Small intestine (tissue), 7 donors: ENCODE measurements around the gene TNF. TPM values are rescaled to one million over a fixed set of nuclear protein-coding genes. Genes with fewer than 3 reads are reported as not detected.

Source experiments
- DNase-seq, 2 donors: peaks; one replicate each; pipeline versions ENCODE4 v3.0.0 to v3.0.0-alpha.2; 2013
- FAIRE-seq: peaks from 2 replicates; lab custom pipeline; 2012; peaks lifted over from hg19 to GRCh38; lab: Jason Lieb, UNC
- H3K27ac ChIP-seq, 3 donors: one replicate each; pipeline ENCODE4 v1.5.1; 2013; ENCODE audit warnings: low read length in 2 of 3, mild to moderate bottlenecking in 2 of 3, control low read depth in 1 of 3, inconsistent platforms in 1 of 3, low read depth in 1 of 3, moderate library complexity in 1 of 3
- H3K27me3 ChIP-seq, 3 donors: one replicate each; pipeline ENCODE4 v1.6.1; 2013; ENCODE audit warnings: low read length in 3 of 3, inconsistent platforms in 1 of 3; ENCODE audit not compliant: control insufficient read depth in 3 of 3, insufficient read depth in 3 of 3
- H3K36me3 ChIP-seq, 3 donors: one replicate each; pipeline ENCODE4 v1.6.1; 2013; ENCODE audit warnings: low read length in 3 of 3, inconsistent platforms in 1 of 3, low read depth in 1 of 3, mild to moderate bottlenecking in 1 of 3, moderate library complexity in 1 of 3; ENCODE audit not compliant: control insufficient read depth in 3 of 3, insufficient read depth in 2 of 3
- H3K4me1 ChIP-seq, 3 donors: one replicate each; pipeline ENCODE4 v1.6.1; 2013; ENCODE audit warnings: low read length in 2 of 3, inconsistent platforms in 1 of 3, low read depth in 1 of 3, mild to moderate bottlenecking in 1 of 3, moderate library complexity in 1 of 3; ENCODE audit not compliant: control insufficient read depth in 3 of 3, insufficient read depth in 2 of 3
- H3K4me3 ChIP-seq, 3 donors: one replicate each; pipeline ENCODE4 v1.5.1; 2013; ENCODE audit warnings: low read length in 3 of 3, control low read depth in 1 of 3, inconsistent platforms in 1 of 3, low read depth in 1 of 3, mild to moderate bottlenecking in 1 of 3, moderate library complexity in 1 of 3
- H3K9me3 ChIP-seq, 2 donors: one replicate each; pipeline ENCODE4 v1.6.1; 2013; ENCODE audit warnings: low read depth in 1 of 2, low read length in 1 of 2; ENCODE audit not compliant: control insufficient read depth in 2 of 2, insufficient read depth in 1 of 2
- WGBS, 3 donors: extraction: QIAGEN DNeasy Blood & Tissue Kit; methylation state at CpG; one replicate each; pipeline ENCODE4 v1.1.7; 2013; 5-methylcytosine and 5-hydroxymethylcytosine counted together
- polyA plus RNA-seq, 4 donors: library from polyadenylated mRNA; stranded (reverse) in 3 of 4; unstranded in 1 of 4; fragments of 200-250 nt in 3 of 4; fragments of 120-200 nt in 1 of 4; gene quantifications; one replicate each; pipeline versions ENCODE4 v1.2.1 to v1.2.3, GENCODE V29; 2013
- donor health status: healthy with polysubstance abuse.
- donor health status: control.
- donor health status: control.
- donor health status: Bipolar disorder and iron deficiency.
- donor health status: healthy.

Gene TNF
- polyA plus RNA-seq, 4 donors: 0.18 to 0.59 (median 0.45) TPM; not detected in 1

DNA sequence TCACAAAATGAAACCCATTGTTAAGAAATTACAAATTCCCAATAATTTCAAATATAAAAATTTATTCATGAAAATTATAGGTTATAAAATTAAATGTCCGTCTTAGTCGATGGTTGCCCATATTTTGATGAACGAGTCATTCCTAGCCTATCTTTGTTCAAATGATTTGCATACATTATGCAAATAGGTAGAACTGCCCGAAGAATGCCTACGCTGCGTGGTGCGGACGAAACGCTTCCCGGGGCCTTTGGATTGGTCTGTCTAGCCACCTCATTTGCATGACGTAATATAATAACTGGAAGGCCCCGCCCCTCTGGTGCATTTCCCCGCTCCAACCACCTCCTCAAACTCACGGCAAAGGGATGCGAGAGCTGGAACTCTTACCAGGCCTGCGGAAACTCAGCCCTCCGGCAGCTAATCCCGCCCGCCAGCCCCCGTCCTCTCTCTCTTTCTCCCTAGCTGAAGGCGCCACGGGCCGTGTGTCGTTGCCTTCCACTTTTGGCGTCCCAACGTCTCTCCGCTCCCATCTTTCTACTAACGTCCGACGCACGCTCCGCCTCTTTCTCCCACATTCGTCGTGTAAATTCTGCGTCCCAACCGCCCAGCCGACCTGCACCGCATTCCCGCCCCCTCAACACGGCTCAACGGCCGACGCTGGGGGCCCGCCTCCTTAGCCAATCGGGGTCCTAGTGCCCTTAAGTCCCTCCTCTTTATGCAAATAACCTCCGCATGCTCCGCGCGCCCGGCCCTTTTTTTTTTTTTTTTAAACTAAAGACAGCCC, 44.6 kb downstream of the TNF start:
- Histone ChIP-seq H3K9me3 (no peaks in the 10 kb centered on the region), H3K4me1 (peaks cover 0 to 19% (median 2%) of the 10 kb centered on the region in 3 donors), H3K36me3 (peaks cover 0 to 27% (median 1%) of the 10 kb centered on the region in 3 donors), H3K4me3 (peak overlapping the region; percentile 48 to 92 (median 81)), H3K27ac (peak overlapping the region; percentile 89 to 100 (median 100)), H3K27me3 (no peaks in the 10 kb centered on the region)
- 0 to 1% (median 0%) methylated on average over 43 to 50 of the region's 50 CpGs for WGBS, 3 donors
- peak; percentile 99 for DNase-seq
- peak; percentile 10 for FAIRE-seq

DNA sequence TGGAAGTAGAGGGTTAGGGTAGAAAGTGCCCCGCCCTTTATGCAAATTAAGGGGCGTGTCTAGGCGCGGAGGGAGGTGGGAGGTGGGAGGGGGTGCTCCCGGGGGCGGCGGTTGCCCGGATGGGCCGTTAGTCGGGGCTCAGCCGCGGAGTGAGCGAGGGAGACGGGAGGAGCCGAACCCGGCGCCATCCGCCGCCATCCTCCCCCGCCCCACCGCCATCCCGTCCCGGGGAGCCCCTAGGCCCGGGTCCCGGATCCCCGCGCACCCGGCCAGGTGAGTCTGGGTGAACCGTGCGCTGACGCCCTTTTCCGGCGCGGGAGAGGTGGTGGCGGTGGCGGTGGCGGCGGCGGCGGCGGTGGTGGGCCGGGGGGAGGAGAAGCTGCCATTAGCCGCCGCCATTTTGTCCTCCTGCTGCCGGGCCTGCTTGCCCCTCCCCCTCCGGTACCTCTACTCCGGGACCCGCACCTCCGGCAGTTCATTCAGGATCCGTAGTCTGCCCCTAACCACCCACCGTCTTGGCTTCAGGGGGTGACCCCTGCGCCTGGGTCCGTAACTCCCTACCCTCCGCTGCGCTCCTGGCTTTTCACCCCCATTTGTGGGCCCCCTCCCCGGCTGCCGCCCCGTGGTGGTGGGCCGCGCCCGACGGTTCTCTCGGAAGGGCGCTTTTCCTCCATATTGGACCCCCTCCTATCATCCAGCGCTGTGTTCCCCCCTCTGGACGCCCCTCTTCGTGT, 45.4 kb downstream of the TNF start, which contains the start of gene PRRC2A:
Gene PRRC2A (plus strand): TSS at position 130 of the 734 bp plus-strand sequence. CDS start 2,075 bp downstream, outside the sequence.
- DNase-seq (peak in 1 of 2 donors; percentile 66), FAIRE-seq (no peak)
- peaks cover 0 to 11% (median 0%) of the 10 kb centered on the region in 3 donors for H3K4me1 ChIP-seq
- no peaks in the 10 kb centered on the region for H3K27me3 ChIP-seq
- 1% methylated on average over 35 to 65 of the region's 67 CpGs for WGBS, 3 donors
- H3K4me3 ChIP-seq: peak within 1 kb of the TSS; percentile 68 to 92 (median 81)
- H3K36me3 ChIP-seq: peaks cover 2 to 35% (median 8%) of the 10 kb centered on the region in 3 donors
- peak within 1 kb of the TSS; percentile 89 to 100 (median 100) for H3K27ac ChIP-seq
- no peaks in the 10 kb centered on the region for H3K9me3 ChIP-seq

DNA sequence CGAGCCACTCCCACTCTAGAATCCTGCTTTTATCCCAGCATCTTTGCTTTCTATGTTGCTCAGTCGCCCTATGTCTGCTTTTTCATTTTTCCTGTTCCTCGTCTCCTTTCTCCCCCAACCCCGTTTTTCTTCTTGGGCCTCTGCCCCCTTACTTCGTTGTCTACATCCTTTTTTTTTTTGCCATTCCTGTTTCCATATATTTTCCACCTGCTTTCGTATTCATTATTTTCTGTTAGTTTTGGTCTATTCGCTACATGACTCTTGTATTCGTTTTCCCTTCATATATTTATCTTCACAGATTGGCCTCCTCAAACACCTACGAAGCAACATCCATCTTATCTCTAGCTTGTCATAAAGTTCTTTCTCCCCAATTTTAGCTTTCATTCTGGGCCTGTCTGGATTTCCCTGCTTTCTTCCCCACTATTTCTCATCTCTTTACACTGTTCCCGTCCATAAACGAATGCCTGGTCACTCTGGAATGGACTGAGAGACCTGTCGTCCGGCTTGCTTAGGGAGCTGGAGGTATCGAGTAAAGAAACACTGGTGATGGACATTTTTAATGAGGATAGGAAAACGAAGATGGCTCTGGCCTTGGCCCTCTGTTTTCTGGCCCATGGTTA, 46.1 kb downstream of the TNF start:
- WGBS, 3 donors: 5 to 9% (median 7%) methylated on average over 15 of the region's 15 CpGs
- Histone ChIP-seq H3K4me3 (peak overlapping the region; percentile 68 to 92 (median 81)), H3K36me3 (peaks cover 7 to 42% (median 13%) of the 10 kb centered on the region in 3 donors), H3K4me1 (peaks cover 0 to 10% (median 0%) of the 10 kb centered on the region in 3 donors), H3K9me3 (no peaks in the 10 kb centered on the region), H3K27me3 (no peaks in the 10 kb centered on the region), H3K27ac (peak overlapping the region; percentile 86 to 100 (median 95))
- no peak for FAIRE-seq
- peak; percentile 10 to 36 for DNase-seq

GRCh38 chr6:31621991-31622390, 46.6 kb downstream of the TNF start:
- Histone ChIP-seq H3K27ac (peak overlapping the region in 1 of 3 donors; percentile 100), H3K4me3 (peak overlapping the region in 2 of 3 donors; percentile 10 to 92), H3K27me3 (no peaks in the 10 kb centered on the region), H3K4me1 (peaks cover 0 to 10% (median 0%) of the 10 kb centered on the region in 3 donors), H3K9me3 (no peaks in the 10 kb centered on the region), H3K36me3 (peaks cover 12 to 47% (median 16%) of the 10 kb centered on the region in 3 donors)
- FAIRE-seq: no peak
- WGBS, 3 donors: 13 to 31% (median 22%) methylated on average over 4 of the region's 4 CpGs
- DNase-seq: peak; percentile 21 to 43

GRCh38 chr6:31622684-31623091, 47.3 kb downstream of the TNF start:
- H3K27ac ChIP-seq: no peak overlapping the region
- DNase-seq (no peak), FAIRE-seq (no peak)
- peaks cover 0 to 10% (median 0%) of the 10 kb centered on the region in 3 donors for H3K4me1 ChIP-seq
- WGBS, 3 donors: 56 to 69% (median 60%) methylated on average over 10 of the region's 10 CpGs
- peaks cover 19 to 54% (median 23%) of the 10 kb centered on the region in 3 donors for H3K36me3 ChIP-seq
- H3K4me3 ChIP-seq: no peak overlapping the region
- no peaks in the 10 kb centered on the region for H3K27me3 ChIP-seq
- no peaks in the 10 kb centered on the region for H3K9me3 ChIP-seq

DNA sequence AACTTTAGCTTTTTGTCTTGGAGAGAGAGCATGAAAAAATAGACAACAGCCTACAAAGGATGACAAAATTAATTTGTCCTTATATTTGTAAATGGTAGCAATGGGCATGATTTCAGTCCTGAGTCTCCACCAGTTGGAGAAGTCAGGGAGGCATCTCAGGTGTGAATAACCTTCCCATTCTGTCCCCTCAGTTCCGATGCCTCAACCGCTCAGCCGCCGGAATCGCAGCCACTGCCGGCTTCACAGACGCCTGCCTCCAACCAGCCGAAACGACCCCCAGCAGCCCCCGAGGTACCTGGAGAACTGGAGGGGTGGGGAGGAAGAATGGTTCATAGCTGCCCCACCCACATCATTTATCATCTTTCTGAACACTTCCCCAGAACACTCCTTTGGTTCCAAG, 48.7 kb downstream of the TNF start:
- H3K4me1 ChIP-seq: peaks cover 0 to 10% (median 0%) of the 10 kb centered on the region in 3 donors
- no peak overlapping the region for H3K27ac ChIP-seq
- H3K36me3 ChIP-seq: peaks cover 25 to 66% (median 35%) of the 10 kb centered on the region in 3 donors
- DNase-seq: peak in 1 of 2 donors; percentile 43
- H3K9me3 ChIP-seq: no peaks in the 10 kb centered on the region
- H3K4me3 ChIP-seq: no peak overlapping the region
- no peak for FAIRE-seq
- 83 to 91% (median 84%) methylated on average over 10 of the region's 10 CpGs for WGBS, 3 donors
- no peaks in the 10 kb centered on the region for H3K27me3 ChIP-seq

DNA sequence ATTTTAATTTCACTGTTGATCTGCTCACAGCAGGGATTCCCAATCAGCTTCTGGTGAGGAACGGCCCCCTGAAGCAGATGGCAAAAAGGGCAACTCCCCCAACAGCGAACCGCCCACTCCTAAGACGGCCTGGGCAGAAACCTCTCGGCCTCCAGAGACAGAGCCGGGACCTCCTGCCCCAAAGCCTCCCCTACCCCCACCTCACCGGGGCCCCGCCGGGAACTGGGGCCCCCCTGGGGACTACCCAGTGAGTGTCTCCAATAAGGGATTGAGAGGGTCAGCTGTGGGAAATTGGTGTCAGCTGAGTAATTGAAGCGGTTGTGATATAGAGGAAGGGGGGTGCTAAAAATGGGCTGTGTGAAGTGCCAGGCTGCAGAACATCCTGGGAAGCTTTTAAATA, 51.6 kb downstream of the TNF start:
- Histone ChIP-seq H3K9me3 (no peaks in the 10 kb centered on the region), H3K4me3 (no peak overlapping the region), H3K27ac (no peak overlapping the region), H3K27me3 (no peaks in the 10 kb centered on the region), H3K4me1 (peaks cover 0 to 5% (median 0%) of the 10 kb centered on the region in 3 donors), H3K36me3 (peaks cover 42 to 95% (median 55%) of the 10 kb centered on the region in 3 donors)
- DNase-seq (no peak), FAIRE-seq (no peak)
- WGBS, 3 donors: 91 to 97% (median 94%) methylated on average over 10 of the region's 10 CpGs
